HAP-1 (cell line): ENCODE measurements around the gene CPLX1.
A peak's percentile ranks its signal among the peaks of the same experiment; 100 is the strongest.

ENCODE experiments used
- DNase-seq, 2 experiments: peaks; one replicate each; pipeline ENCODE4 v3.0.0-alpha.2; 2016 to 2020; ENCODE audit warnings: low spot score in 2 of 2
- H3K27me3 ChIP-seq: fragments of 250-450 bp; sonication (Bioruptor Pico); 2 replicates; pipeline ENCODE4 v1.5.1; 2020; ENCODE audit warnings: low read depth, mild to moderate bottlenecking, moderate library complexity
- H3K36me3 ChIP-seq: fragments of 250-450 bp; sonication (Bioruptor Pico); replicated peaks from 2 replicates; pipeline ENCODE4 v1.5.1; 2020; ENCODE audit warnings: mild to moderate bottlenecking
- H3K4me1 ChIP-seq: fragments of 250-450 bp; sonication (Bioruptor Pico); 2 replicates; pipeline ENCODE4 v1.5.1; 2020; ENCODE audit warnings: mild to moderate bottlenecking
- H3K4me3 ChIP-seq: fragments of 250-450 bp; sonication (Bioruptor Pico); 2 replicates; pipeline ENCODE4 v1.5.1; 2020; ENCODE audit warnings: mild to moderate bottlenecking, moderate library complexity
- H3K9me3 ChIP-seq: fragments of 250-450 bp; sonication (Bioruptor Pico); 2 replicates; pipeline ENCODE4 v1.5.1; 2020; ENCODE audit warnings: mild to moderate bottlenecking, moderate library complexity
- in situ Hi-C: fragments of 300-500 bp; cut with MboI; formaldehyde crosslinking; loops from 3 replicates; pipeline ENCODE4 v1.14.3; 2020; ENCODE audit warnings: low sequenced_read_pairs, inconsistent platforms, mixed read lengths

The CPLX1 gene

GRCh38 chr4:824461-825062 is 1.4 kb downstream of the CPLX1 start:
- Histone ChIP-seq H3K27me3 (peaks cover 38% of the 10 kb centered on the region), H3K4me3 (no peak overlapping the region), H3K9me3 (no peaks in the 10 kb centered on the region), H3K4me1 (no peaks in the 10 kb centered on the region), H3K36me3 (no peaks in the 10 kb centered on the region)
- DNase-seq = no peak
- in situ Hi-C loops = no loop called here

DNA sequence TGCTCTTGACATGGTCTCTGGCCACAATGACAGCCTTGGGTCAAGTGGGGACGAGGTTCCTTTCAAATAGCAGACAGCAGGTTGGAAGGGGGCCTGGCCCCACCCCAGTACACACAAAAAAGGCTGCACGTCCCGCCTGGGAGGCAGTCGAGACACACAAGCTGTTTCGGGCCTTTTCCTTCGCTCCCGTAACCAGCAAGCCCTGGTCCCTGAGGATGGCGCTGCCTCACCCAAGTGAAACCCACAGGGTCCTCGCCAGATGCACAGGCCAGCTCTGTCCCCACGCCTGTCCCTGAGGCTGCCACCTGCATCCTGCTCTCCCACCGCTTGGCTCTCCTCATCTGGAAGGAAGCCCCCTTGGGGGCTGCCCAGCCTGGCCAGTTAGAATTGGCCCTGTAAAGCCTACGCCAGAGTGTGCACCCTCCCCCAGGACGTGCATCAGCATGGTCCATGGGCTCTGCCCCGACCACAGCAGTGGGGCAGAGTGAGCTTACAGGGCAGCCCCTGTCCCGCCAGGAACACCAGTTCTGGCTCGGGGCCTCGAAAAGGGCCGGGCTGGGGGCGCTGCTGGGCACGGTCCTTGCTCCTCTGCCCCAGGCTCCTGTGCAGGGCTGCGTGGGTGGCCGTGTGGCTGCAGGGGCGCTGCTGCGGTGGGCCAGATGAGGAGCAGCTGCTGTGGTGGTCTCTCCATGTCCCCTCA is 2.0 kb downstream of the CPLX1 start:
- in situ Hi-C loops = no loop called here
- H3K4me3 ChIP-seq = no peak overlapping the region
- H3K9me3 ChIP-seq = no peaks in the 10 kb centered on the region
- no peaks in the 10 kb centered on the region for H3K4me1 ChIP-seq
- DNase-seq = no peak
- H3K36me3 ChIP-seq = no peaks in the 10 kb centered on the region
- H3K27me3 ChIP-seq = peaks cover 38% of the 10 kb centered on the region

- DNase-seq = no peak
- Histone ChIP-seq H3K36me3 (no peaks in the 10 kb centered on the region), H3K4me1 (no peaks in the 10 kb centered on the region), H3K9me3 (no peaks in the 10 kb centered on the region), H3K27me3 (peaks cover 38% of the 10 kb centered on the region), H3K4me3 (no peak overlapping the region)
- in situ Hi-C loops = no loop called here
Observed at GRCh38 chr4:823176-823760, 2.7 kb downstream of the CPLX1 start.

DNA sequence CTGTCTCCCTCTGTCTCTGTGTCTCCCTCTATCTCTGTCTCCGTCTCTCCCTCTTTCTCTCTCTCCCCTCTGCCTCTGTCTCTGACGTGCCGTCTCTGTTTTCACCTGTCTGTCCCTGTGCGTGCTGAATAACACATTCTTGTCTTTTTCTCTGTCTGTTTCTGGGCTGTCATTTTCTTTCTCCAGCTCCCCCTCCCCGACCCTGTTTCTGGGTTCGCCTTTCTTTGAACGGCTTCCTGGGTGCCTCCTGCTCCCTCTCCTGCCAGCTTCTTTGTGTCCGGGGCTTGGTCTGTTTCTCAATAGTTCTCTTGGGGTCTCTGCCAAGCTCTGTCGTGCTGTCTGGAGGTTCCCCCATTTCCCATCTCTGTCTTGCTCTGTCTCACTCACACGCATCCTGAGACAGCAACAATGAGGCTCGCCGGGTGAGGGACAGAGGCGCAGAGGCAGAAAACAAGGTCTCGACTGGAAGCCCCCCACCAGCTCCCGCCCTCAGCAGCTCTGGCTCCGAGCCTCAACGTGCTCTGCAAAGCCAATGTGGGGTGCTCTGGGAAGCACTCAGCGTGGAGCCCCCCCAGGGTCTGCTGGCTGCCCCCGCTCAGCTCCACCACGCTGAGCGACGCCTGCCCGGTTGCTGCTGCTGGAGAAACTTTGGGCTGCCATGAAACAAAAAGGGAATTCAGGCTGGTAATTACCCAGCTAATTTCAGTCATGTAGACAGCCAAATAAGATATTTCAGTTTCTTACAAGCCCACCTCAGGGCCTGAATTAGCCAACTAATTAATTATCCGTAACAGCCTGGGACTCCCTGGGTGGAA is 3.4 kb downstream of the CPLX1 start:
- Histone ChIP-seq H3K4me1 (no peaks in the 10 kb centered on the region), H3K4me3 (no peak overlapping the region), H3K36me3 (no peaks in the 10 kb centered on the region), H3K27me3 (peaks cover 34% of the 10 kb centered on the region), H3K9me3 (no peaks in the 10 kb centered on the region)
- DNase-seq = no peak
- in situ Hi-C loops = no loop called here

- Histone ChIP-seq H3K27me3 (peaks cover 29% of the 10 kb centered on the region), H3K9me3 (no peaks in the 10 kb centered on the region), H3K4me3 (no peak overlapping the region), H3K36me3 (no peaks in the 10 kb centered on the region), H3K4me1 (no peaks in the 10 kb centered on the region)
- in situ Hi-C loops = no loop called here
- DNase-seq = no peak
Observed at GRCh38 chr4:821631-822030, 4.3 kb downstream of the CPLX1 start.

- Histone ChIP-seq H3K9me3 (no peaks in the 10 kb centered on the region), H3K4me1 (no peaks in the 10 kb centered on the region), H3K4me3 (no peak overlapping the region), H3K27me3 (peaks cover 30% of the 10 kb centered on the region), H3K36me3 (no peaks in the 10 kb centered on the region)
- in situ Hi-C loops = no loop called here
- DNase-seq = no peak
Observed at GRCh38 chr4:821181-821591, 4.7 kb downstream of the CPLX1 start.

GRCh38 chr4:820230-821172 is 5.4 kb downstream of the CPLX1 start:
- H3K36me3 ChIP-seq = no peaks in the 10 kb centered on the region
- H3K4me3 ChIP-seq = no peak overlapping the region
- in situ Hi-C loops = no loop called here
- H3K4me1 ChIP-seq = no peaks in the 10 kb centered on the region
- DNase-seq = no peak
- peaks cover 37% of the 10 kb centered on the region for H3K27me3 ChIP-seq
- no peaks in the 10 kb centered on the region for H3K9me3 ChIP-seq

GRCh38 chr4:819401-820229 is 6.3 kb downstream of the CPLX1 start:
- Histone ChIP-seq H3K9me3 (no peaks in the 10 kb centered on the region), H3K27me3 (peaks cover 33% of the 10 kb centered on the region), H3K4me1 (no peaks in the 10 kb centered on the region), H3K4me3 (no peak overlapping the region), H3K36me3 (no peaks in the 10 kb centered on the region)
- in situ Hi-C loops = no loop called here
- no peak for DNase-seq

- Histone ChIP-seq H3K9me3 (no peaks in the 10 kb centered on the region), H3K4me1 (no peaks in the 10 kb centered on the region), H3K4me3 (no peak overlapping the region), H3K36me3 (no peaks in the 10 kb centered on the region), H3K27me3 (peaks cover 22% of the 10 kb centered on the region)
- in situ Hi-C loops = no loop called here
- no peak for DNase-seq
Observed at GRCh38 chr4:818106-818921, 7.6 kb downstream of the CPLX1 start.

GRCh38 chr4:815464-816146 is 10.3 kb downstream of the CPLX1 start:
- Histone ChIP-seq H3K4me1 (no peaks in the 10 kb centered on the region), H3K4me3 (no peak overlapping the region), H3K36me3 (no peaks in the 10 kb centered on the region), H3K27me3 (peaks cover 23% of the 10 kb centered on the region), H3K9me3 (no peaks in the 10 kb centered on the region)
- peak in 1 of 2 experiments; percentile 7 for DNase-seq
- in situ Hi-C loops = no loop called here

- Histone ChIP-seq H3K36me3 (no peaks in the 10 kb centered on the region), H3K27me3 (peaks cover 23% of the 10 kb centered on the region), H3K4me1 (no peaks in the 10 kb centered on the region), H3K9me3 (no peaks in the 10 kb centered on the region), H3K4me3 (no peak overlapping the region)
- in situ Hi-C loops = no loop called here
- no peak for DNase-seq
Observed at GRCh38 chr4:814312-814850, 11.5 kb downstream of the CPLX1 start.
